ENCODE measurements around the gene CGNL1.
A peak's percentile ranks its signal among the peaks of the same experiment; 100 is the strongest.

The CGNL1 gene

DNA sequence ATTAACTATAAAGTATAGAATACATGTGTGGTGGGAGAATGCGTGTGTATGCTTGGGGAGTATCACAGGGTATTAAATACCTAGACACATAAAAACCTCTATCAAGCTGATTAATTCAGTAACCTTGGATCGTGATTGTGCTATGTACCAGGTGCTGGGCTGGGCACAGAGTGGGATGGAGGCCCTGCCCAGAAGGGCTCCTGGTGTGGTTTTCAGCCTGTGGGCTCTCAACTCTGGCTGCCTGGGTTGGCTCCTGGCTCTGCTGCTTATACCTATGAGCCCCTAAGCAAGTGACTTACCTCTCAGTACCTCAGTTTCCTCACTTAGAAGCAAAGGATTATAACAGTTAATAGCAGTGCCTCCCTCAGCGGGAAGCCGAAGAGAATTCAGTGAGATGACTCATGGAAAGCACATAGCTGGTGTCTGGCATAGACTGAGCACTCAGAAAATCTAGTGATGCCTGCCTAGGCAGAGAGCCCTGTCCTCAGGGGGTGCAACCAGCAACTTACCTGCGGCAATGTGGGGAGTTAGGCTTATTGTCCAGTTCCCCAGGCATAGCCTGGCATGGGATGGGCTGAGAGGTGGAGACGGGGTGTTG, 124.8 kb downstream of the CGNL1 start:
- DNase-seq, result no peak

DNA sequence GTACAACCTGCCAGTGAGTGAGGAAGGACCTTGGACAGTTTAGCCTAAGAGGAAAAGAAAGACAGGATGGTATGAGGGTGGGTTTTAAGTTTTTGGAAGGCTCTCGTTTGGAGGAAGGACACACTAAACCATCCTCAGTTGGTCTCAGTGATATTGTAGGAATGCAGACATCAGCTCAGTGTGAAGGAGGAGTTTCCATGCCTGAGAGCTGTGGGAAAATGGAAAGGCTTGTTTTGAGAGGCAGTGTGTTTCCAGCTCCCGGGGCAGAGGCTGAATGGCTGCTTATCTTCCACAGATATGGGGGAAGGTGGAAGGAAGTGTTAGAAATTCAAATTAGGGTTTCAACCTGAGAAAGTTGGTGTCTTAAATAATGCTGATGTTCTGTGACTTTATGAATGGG, 125.8 kb downstream of the CGNL1 start:
- DNase-seq, result no peak

DNA sequence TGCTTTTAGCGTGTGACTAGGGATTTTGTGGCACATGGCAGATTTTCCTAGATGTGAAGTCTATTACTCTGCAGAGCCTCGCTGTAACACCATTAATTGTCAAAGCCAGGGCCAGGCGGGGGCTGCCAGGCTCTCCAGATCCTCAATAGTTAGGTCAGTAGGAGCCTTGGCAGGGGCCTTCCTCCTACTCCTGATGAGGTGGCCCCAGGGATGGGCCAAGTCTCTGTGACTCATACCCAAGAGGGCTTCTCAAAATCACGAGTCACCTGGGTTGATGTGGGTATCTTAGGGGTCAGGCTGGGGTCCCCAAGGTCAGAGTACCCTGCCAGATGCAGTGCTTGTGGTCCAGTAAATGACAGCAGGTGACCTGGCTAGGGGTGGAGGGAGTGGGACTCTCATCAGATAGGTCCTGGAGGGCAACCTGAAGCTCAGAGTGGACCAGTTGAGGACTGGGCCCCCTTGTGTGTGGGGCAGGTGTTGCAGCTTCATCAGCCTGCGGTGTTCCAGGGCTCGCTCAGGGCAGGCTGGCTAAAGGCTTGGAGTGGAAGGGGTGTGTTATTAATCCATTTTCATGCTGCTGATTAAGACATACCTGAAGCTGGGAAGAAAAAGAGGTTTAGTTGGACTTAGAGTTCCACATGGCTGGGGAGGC, 126.9 kb downstream of the CGNL1 start:
- DNase-seq, result no peak

DNA sequence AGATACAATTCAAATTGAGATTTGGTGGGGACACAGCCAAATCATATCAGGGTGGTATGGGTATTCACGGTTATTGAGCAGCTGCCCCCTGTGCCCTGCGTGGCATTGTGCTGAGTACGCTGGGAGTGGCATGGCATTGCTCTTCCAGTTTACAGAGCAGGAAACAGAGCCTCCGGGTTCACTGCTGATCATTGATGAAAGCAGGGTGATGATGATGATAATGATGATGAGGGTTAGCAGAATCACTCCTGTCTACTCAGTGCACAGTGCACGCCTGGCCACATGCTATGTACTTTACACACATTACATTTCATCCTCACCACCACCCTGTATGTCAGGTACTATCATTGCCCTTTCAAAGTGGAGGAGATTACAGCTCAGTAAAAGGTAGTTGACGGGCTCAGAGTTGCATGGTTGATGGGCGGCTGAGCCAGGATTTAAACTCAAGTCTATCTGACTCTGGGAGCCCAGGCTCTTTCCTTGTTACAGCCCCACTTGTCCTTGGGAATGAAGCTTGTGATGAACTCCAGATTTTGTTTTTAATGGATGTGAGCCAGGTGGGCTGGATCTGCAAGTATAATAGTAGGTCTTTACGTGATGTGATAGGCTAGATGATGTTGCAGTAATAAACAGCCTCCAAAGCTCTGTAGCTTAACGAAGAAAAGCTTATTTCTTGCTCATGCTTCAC, 127.8 kb downstream of the CGNL1 start:
- DNase-seq, result no peak

DNA sequence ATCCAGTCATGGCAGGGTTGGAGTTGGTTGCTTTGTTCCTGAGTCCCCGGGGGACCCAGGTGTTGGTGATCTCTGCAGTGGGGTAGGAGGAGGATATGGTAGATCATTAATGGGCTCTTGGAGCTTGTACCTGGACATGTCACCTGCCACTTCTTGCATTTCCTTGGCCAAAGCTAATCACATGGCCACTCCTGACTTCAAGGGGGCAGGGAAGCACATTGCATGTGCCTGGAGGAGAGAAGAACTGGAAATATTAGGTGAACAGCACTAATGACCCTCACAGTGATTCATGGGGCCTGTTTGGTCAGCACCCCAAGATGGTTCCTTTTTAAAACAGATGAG, 128.3 kb downstream of the CGNL1 start:
- DNase-seq, result no peak

GRCh38 chr15:57505056-57505715, 128.9 kb downstream of the CGNL1 start:
- DNase-seq, result no peak

GRCh38 chr15:57505949-57506391, 129.7 kb downstream of the CGNL1 start:
- DNase-seq, result no peak

DNA sequence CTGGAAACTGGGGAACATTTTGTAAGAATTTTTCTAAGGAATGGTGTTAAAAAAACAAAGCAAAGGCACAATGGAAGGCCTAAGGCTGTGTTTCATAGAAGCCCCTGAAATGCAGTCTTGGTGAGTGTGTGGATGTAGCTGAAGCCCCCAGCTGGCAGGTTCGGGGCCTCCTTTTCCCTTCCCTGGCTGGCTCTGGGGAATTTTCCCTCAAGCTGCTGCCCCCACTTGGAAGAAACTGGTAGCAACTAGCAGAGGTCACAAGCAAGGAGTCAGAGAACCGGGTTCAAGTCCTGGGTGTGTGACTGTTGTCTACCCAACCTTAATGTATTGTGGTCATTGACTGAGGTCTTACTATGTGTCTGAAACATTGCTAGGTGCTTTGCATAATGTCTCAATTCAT, 130.1 kb downstream of the CGNL1 start:
- DNase-seq, result no peak

GRCh38 chr15:57507111-57507510, 130.8 kb downstream of the CGNL1 start:
- DNase-seq, result no peak

DNA sequence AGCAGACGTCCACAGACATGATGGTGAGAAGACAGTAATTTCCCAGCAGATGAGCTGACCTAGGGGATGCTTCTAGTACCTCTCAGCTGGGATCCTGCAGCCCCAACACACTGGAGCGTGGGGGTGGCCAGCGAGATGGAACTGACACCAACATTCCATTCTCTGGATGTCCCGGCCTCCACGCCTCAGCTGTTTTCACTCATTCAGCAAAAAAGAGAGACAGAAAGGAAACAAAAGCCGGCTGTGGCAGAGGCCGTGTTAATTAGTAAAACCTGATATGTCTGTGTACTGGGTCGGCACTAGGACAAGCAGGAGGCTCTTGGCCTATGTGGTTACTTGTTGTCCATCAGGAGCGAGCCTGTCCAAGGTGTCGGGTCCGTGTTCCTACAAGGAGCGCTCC, 132.8 kb downstream of the CGNL1 start:
- DNase-seq, result no peak

DNA sequence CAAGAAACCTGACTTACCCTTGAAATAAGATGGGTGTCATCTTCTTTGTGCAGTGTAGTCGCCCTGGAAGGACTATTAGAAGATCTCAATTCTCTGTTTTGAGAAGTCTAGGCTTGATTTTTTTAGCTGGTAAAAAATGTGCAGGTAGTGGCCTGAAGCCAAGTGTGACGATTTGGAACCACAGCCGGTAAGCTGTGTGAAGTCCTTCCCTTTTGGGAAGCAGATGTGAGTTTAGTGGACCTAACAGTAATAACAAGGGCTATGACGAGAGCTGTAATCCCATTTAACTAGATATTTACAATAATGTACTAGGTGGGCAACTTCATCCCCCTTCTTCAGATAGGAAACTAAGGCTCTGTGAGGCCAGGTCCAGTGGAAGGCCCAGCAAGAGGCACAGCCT, 133.7 kb downstream of the CGNL1 start:
- DNase-seq, result peak in 1 of 2 donors; percentile 15

DNA sequence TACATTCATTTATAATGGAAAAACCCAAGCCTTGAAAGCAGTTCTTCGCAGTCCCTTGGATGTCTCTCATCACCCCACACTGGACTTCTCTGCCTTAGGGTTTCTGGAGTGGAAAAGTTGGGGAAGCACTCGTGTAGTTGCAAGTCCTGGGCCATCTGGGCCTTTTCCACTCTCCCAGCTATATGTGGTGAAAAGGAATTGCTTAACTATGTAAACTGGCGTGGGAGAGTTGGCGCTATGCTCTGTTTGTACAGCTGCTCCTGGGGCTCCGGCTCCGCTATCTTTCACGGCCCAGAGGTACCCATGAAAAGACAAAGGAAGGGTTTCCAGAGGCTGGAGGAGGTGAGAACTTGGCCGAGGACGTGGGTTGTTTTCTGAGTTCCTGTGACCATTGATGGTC, 134.3 kb downstream of the CGNL1 start:
- no peak for DNase-seq

GRCh38 chr15:57516327-57517029, 140.2 kb downstream of the CGNL1 start:
- DNase-seq, result no peak

DNA sequence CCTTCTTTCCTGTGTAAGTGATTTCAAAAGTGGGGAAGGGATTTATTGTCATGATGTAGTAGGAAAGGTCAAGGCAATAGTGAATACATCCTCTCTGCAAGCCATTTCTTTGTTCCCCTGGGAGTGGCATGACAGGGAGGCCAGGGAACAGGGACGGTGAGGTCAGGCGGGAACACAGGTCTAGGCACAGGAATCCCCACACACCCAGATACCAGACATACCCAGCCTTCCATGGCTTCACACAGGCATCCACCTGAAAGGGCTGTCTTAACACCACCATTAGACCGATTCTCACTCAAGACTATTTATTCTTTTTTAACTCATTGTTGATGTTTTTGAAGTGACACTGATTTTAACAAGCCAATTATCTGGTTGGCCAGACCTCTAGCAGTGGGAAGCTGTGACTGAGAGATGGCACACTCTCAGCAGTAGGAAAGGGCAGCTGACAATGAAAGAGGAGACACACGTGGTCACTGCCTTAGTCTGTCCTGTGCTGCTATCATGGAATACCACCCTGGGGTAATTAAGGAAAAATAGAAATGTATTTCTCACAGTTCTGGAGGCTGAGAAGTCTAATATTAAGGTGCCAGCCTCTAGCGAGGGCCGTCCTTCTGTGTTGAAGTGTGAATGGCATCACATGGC, 140.8 kb downstream of the CGNL1 start:
- DNase-seq, result no peak

GRCh38 chr15:57518779-57519405, 142.6 kb downstream of the CGNL1 start:
- DNase-seq, result no peak

- DNase-seq, result no peak
Observed at GRCh38 chr15:57519806-57520205, 143.5 kb downstream of the CGNL1 start.

DNA sequence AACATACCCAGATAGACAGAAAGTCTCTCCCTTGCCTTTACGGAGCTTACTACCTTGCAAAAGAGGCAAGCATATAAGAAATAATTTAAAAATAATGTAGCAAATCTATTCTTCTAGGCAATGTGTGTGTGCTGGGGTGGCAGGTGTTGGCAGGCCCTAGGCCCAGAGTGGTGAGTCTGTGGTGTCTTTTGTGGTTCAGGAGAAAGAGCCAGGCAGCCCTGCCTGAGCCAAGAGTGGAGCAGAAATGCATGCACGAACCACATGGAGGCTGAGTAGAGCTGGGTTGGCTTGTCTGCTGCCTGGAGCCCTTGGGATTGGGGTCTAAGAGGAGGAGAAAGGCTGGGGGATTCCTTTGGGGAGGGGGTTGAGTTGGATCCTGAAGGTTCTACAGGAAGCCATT, 145.2 kb downstream of the CGNL1 start:
- no peak for DNase-seq

DNA sequence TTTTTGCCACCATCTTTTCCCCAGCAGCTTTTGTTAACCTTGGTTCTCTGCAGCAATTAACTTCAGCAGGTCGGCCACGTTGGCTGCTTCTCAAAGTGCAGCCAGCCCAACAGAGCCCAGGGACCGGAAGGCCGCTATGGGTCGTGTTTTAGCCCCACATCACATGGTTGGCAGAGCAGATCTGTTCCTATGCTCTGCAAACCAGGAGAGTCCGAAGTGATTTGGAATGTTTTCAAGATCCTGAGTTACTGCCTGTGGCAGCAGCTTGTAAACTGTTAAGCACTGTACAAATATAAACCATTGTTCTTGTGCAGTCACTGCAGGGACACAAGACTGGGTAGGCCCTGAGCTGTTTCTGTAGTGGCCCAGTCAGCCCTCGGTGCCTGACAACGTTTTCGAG, 145.8 kb downstream of the CGNL1 start:
- DNase-seq, result no peak

- DNase-seq, result no peak
Observed at GRCh38 chr15:57525581-57525980, 149.3 kb downstream of the CGNL1 start.

DNA sequence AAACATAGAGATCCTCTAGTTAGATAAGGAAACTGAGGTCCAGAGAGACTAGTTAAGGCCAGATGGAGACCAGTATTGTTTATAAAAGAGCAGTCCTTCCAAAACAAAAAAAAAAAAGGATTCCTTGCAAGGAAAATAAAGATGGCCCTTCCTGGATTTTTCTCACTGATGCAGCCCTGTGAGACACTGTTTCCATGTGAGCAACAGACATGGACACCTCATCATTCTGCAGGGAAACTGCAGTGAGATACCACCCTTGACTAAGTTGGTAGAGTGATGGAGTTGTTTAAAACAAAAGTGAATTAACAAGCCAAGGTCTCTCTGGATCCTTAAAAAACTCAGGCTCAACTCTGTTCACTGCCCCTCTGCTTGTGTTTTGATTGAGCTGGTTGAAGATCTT, 149.8 kb downstream of the CGNL1 start:
- DNase-seq, result no peak

GRCh38 chr15:57526615-57527014, 150.3 kb downstream of the CGNL1 start:
- DNase-seq, result no peak

- DNase-seq, result peak; percentile 39 to 68
Observed at GRCh38 chr15:57527382-57528091, 151.2 kb downstream of the CGNL1 start.

Data from CD4-positive, alpha-beta T cell treated with Interleukin-4 for 1 hour (primary cell).